DND-41 (cell line): ENCODE data around the gene WNT11.

Experiments
- ATAC-seq: fragments of 200-7000 bp; cut with Tn5 transposase; 3 replicates; pipeline ENCODE4 v1.9.1; 2021; ENCODE audit warnings: low read depth; ENCODE audit not compliant: insufficient read depth
- DNase-seq: peaks from one replicate; pipeline ENCODE4 v3.0.0-alpha.2; 2020
- H2AFZ ChIP-seq: 2 replicates; pipeline ENCODE4 v1.6.0; 2012; ENCODE audit warnings: low read depth, low read length
- H3K27ac ChIP-seq: 2 replicates; pipeline ENCODE4 v1.5.1; 2012; ENCODE audit warnings: low read length, inconsistent platforms
- H3K27me3 ChIP-seq: fragments of 200-600 bp; sonication (generic); 2 replicates; pipeline ENCODE4 v1.6.0; 2012; ENCODE audit warnings: low read length, mild to moderate bottlenecking, inconsistent platforms; ENCODE audit not compliant: insufficient read depth, poor library complexity
- H3K36me3 ChIP-seq: 2 replicates; pipeline ENCODE4 v1.5.1; 2012; ENCODE audit warnings: low read length, inconsistent platforms; ENCODE audit not compliant: insufficient read depth
- H3K4me1 ChIP-seq: 2 replicates; pipeline ENCODE4 v1.5.1; 2012; ENCODE audit warnings: mild to moderate bottlenecking, low read length; ENCODE audit not compliant: insufficient read depth
- H3K4me2 ChIP-seq: 2 replicates; pipeline ENCODE4 v1.6.0; 2012; ENCODE audit warnings: mild to moderate bottlenecking, moderate library complexity, low read length, inconsistent platforms; ENCODE audit not compliant: insufficient read depth
- H3K4me3 ChIP-seq, 2 experiments: fragments of 200-600 bp in 1 of 2; shearing (Covaris generic) in 1 of 2; 2 replicates each; pipeline ENCODE4 v1.5.1; 2012 to 2016; ENCODE audit warnings: inconsistent platforms in 2 of 2, low read length in 2 of 2, mild to moderate bottlenecking in 2 of 2, low read depth in 1 of 2, moderate library complexity in 1 of 2
- H3K79me2 ChIP-seq: 2 replicates; pipeline ENCODE4 v1.6.0; 2012; ENCODE audit warnings: low read length, inconsistent platforms; ENCODE audit not compliant: insufficient read depth
- H3K9ac ChIP-seq: 2 replicates; pipeline ENCODE4 v1.6.0; 2012; ENCODE audit warnings: low read depth, mild to moderate bottlenecking, inconsistent platforms, low read length, moderate library complexity
- H3K9me3 ChIP-seq: 2 replicates; pipeline ENCODE4 v1.5.1; 2012; ENCODE audit warnings: low read length, moderate library complexity, mild to moderate bottlenecking, inconsistent platforms; ENCODE audit not compliant: insufficient read depth, severe bottlenecking
- H4K20me1 ChIP-seq: 2 replicates; pipeline ENCODE4 v1.6.0; 2012; ENCODE audit warnings: low read length; ENCODE audit not compliant: insufficient read depth
- EZH2 ChIP-seq: IDR thresholded peaks from 3 replicates; pipeline ENCODE4 v1.6.1; 2012; ENCODE audit warnings: borderline replicate concordance, low read depth, mild to moderate bottlenecking, moderate library complexity, low read length, inconsistent platforms; ENCODE audit not compliant: severe bottlenecking
- TF ChIP-seq, protein P1 (sequence below): IDR thresholded peaks from 2 replicates; pipeline ENCODE4 v1.5.1; 2012; ENCODE audit warnings: borderline replicate concordance, low read length, moderate library complexity, mild to moderate bottlenecking; ENCODE audit not compliant: poor library complexity, severe bottlenecking; ENCODE audit errors: extremely low read depth

Gene WNT11

DNA sequence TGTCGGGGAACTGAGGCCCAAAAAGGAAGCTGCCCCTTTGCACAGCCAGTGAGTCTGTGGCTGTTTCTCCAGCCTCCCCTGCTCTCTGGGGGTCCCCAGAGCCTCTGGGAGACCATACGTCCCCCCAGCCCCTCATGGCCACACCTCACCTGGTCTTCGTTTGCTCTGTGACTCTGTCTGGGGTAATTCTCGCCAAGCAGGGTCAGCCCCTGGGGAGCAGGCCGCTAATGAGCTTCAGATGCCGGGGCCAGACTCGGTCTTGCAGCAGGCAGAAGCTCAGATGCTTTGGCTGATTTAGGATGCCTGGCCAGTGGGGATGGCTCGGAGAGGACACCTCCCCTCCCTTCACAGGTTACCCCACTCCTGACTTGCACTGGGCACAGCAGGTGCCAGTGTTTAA, 24.1 kb upstream of the WNT11 start:
- Histone ChIP-seq H3K36me3 (no peaks in the 10 kb centered on the region), H3K9ac (no peak overlapping the region), H2AFZ (no peak overlapping the region), H3K27me3 (peaks cover 3% of the 10 kb centered on the region), H3K9me3 (no peaks in the 10 kb centered on the region), H3K79me2 (no peaks in the 10 kb centered on the region), H3K27ac (no peak overlapping the region), H3K4me1 (peaks cover 24% of the 10 kb centered on the region), H3K4me3 (no peak overlapping the region), H3K4me2 (no peak overlapping the region), H4K20me1 (peaks cover 11% of the 10 kb centered on the region)
- ATAC-seq (no peak), DNase-seq (no peak)
- TF ChIP-seq, protein P1, sequence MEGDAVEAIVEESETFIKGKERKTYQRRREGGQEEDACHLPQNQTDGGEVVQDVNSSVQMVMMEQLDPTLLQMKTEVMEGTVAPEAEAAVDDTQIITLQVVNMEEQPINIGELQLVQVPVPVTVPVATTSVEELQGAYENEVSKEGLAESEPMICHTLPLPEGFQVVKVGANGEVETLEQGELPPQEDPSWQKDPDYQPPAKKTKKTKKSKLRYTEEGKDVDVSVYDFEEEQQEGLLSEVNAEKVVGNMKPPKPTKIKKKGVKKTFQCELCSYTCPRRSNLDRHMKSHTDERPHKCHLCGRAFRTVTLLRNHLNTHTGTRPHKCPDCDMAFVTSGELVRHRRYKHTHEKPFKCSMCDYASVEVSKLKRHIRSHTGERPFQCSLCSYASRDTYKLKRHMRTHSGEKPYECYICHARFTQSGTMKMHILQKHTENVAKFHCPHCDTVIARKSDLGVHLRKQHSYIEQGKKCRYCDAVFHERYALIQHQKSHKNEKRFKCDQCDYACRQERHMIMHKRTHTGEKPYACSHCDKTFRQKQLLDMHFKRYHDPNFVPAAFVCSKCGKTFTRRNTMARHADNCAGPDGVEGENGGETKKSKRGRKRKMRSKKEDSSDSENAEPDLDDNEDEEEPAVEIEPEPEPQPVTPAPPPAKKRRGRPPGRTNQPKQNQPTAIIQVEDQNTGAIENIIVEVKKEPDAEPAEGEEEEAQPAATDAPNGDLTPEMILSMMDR: no peak
- TF ChIP-seq EZH2: no peak

DNA sequence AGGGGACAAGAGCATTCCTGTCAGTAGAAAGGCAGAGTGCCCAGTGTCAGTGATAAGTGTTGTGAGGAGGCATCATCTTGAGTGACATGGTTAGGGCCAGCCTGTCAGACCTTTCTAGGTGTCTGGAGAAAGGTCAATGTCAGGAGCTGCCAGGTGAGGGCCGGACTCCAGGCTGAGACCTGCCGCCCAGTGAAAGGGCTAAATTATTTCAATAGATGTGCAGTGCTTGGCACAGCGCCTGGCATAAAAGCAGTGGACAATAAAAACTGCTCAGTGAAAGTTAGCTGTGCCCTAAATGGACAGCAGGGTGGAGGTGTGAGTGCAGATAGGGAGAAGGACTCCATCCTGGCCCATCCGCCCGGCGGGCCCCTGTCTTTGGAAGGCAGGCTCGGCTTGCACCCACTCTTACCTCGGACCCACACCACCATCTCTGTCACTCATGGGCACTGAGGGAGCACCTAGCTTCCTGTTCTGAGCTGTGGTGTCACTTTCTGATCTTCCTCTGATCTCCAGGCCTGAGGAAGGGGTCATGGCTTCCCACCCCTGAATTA, 23.5 kb upstream of the WNT11 start:
- peaks cover 22% of the 10 kb centered on the region for H3K4me1 ChIP-seq
- H3K27me3 ChIP-seq: peaks cover 3% of the 10 kb centered on the region
- H4K20me1 ChIP-seq: peaks cover 11% of the 10 kb centered on the region
- no peak overlapping the region for H3K9ac ChIP-seq
- H3K4me2 ChIP-seq: no peak overlapping the region
- H3K4me3 ChIP-seq: no peak overlapping the region
- DNase-seq: no peak
- H3K9me3 ChIP-seq: no peaks in the 10 kb centered on the region
- no peak for TF ChIP-seq EZH2
- TF ChIP-seq, protein P1: no peak
- H2AFZ ChIP-seq: no peak overlapping the region
- H3K79me2 ChIP-seq: no peaks in the 10 kb centered on the region
- no peak overlapping the region for H3K27ac ChIP-seq
- no peaks in the 10 kb centered on the region for H3K36me3 ChIP-seq
- no peak for ATAC-seq

DNA sequence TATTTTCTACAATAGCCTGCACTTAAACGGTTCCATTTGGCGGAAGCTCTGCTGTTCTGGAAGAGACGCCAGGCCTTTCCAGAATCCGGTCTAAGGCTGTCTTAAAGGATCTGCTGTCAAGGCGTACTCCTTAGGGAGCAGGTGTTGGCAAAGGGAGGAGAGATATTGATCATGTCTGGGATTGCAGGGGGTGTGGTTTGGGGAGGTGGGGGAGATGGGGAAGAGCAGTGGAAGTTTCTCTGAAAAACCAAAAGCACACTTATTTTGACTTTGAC, 22.5 kb upstream of the WNT11 start:
- no peak overlapping the region for H3K27ac ChIP-seq
- TF ChIP-seq, protein P1: no peak
- TF ChIP-seq EZH2: no peak
- no peaks in the 10 kb centered on the region for H3K79me2 ChIP-seq
- no peaks in the 10 kb centered on the region for H3K9me3 ChIP-seq
- peaks cover 11% of the 10 kb centered on the region for H4K20me1 ChIP-seq
- no peak overlapping the region for H3K4me3 ChIP-seq
- peaks cover 14% of the 10 kb centered on the region for H3K4me1 ChIP-seq
- ATAC-seq (no peak), DNase-seq (no peak)
- peaks cover 3% of the 10 kb centered on the region for H3K27me3 ChIP-seq
- H3K36me3 ChIP-seq: no peaks in the 10 kb centered on the region
- no peak overlapping the region for H3K4me2 ChIP-seq
- no peak overlapping the region for H2AFZ ChIP-seq
- no peak overlapping the region for H3K9ac ChIP-seq
